Subcutaneous adipose tissue (tissue), 4 donors: ENCODE data around the gene KCNIP4. TPM values are rescaled to one million over a fixed set of nuclear protein-coding genes. Genes with fewer than 3 reads are reported as not detected.

ENCODE experiments used
- total RNA-seq, 4 donors: library from RNA; depleted of rRNA; stranded (reverse); fragments of >200 nt; gene quantifications; one replicate each; pipeline ENCODE4 v1.1.0, GENCODE V29; 2016
- TF ChIP-seq, protein P1 (sequence below): fragments of 450-650 bp; IDR thresholded peaks from one replicate; pipeline ENCODE4 v1.5.1; 2016; ENCODE audit warnings: low read depth, mild to moderate bottlenecking, control low read depth, antibody characterized with exemption, moderate library complexity

The KCNIP4 gene
- total RNA-seq, 4 donors from 2014 or later: 0.34 TPM; not detected in 3

DNA sequence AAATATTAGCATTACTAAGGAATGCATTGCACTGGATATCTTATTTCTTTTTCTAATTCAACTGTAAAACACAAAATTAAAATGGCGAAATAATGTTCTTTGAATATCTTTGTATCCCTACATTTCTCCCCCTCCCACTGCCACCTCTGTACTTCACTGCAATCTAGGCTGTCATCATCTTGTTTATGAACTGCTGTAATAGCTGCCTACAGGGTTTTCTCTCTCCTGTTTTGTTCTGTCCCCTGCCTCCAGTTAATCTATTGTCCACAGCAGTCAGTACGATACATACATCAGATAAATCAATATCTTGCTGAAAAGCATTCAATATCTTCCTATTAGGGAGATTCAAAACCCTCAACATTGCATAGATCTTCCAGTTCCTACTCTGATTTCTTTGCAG lies 528.4 kb downstream of the KCNIP4 start:
- TF ChIP-seq, protein P1, sequence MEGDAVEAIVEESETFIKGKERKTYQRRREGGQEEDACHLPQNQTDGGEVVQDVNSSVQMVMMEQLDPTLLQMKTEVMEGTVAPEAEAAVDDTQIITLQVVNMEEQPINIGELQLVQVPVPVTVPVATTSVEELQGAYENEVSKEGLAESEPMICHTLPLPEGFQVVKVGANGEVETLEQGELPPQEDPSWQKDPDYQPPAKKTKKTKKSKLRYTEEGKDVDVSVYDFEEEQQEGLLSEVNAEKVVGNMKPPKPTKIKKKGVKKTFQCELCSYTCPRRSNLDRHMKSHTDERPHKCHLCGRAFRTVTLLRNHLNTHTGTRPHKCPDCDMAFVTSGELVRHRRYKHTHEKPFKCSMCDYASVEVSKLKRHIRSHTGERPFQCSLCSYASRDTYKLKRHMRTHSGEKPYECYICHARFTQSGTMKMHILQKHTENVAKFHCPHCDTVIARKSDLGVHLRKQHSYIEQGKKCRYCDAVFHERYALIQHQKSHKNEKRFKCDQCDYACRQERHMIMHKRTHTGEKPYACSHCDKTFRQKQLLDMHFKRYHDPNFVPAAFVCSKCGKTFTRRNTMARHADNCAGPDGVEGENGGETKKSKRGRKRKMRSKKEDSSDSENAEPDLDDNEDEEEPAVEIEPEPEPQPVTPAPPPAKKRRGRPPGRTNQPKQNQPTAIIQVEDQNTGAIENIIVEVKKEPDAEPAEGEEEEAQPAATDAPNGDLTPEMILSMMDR: no peak

DNA sequence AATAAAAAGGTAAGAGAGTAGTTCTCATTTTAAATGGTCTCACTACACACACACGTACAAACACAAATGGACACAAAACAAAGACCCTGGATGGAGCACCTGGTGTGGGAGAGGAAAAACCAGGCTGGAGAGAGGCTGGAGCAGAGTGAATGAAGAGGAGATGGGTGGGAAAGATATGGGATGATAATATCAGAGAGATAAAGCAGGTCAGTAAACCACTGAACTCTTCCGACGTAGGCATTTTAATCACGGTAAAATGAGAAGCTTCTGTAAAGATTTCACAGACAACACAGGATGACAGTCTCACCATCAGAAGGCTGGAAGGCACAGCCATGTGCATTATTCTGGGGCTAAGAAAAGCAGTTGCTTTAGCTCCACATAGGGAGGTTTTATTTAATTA lies 532.8 kb downstream of the KCNIP4 start:
- TF ChIP-seq, protein P1: no peak

DNA sequence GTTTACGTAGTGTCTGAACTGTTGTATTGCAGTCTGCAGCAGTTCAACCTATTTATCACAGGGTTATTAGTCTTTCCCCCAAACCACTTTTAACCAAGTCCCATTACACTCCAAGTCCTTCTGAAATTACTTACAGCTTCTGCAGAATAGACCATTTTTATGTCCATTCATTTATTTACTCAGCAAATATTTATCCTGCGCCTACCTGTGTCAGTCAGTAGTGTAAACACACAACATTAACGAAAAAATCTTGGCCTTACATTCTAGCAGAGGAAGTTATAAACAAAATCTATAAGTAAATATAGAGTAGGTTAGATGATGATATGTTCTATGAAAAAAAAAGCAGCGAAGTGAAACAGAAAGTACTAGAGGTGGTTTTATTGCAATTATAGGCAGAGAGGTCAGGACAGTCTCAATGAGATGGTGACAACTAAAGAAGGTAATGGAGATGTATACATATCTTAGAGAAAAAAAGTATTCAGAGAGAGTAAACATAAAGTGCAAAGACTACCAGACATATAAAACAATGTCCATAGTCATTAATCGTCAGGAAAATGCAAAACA lies 534.7 kb downstream of the KCNIP4 start:
- TF ChIP-seq, protein P1: no peak

DNA sequence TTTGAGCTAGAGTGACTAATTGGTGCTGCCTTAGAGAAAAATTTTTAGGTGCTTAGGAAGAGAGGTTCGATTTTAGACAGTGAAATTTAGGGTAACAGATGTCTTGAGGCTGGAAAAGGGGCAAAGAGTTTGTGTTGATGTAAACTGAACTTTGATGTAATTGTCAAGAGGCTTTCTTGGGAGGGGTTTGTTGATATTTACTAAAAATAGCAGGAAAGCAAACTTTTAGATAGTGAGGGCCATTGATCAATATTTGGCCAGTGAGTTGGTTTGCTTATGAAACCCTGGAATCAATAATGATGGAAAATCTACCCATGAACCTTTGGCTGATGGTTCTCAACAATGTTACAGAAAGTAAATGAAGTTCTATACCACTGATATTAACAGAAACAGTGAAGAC lies 537.5 kb downstream of the KCNIP4 start:
- TF ChIP-seq, protein P1: no peak

DNA sequence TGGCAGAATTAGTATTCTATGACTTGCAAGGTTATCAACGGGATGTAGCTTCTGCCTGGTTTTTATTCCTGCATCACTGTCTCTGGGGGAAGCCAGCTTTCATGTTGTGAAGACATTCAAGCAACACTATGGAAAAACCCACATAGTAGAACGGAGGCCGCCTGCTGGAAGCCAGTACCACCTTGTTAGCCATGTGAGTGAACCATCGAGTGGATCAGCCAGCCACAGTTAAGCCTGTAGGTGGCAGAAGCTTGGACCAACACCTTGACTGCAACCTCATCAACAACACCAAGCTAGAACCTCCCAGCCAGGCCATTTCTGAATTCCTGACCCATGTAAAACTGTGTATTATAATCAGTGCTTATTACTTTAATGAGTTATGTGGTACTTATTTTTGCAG lies 538.2 kb downstream of the KCNIP4 start:
- TF ChIP-seq, protein P1: no peak

DNA sequence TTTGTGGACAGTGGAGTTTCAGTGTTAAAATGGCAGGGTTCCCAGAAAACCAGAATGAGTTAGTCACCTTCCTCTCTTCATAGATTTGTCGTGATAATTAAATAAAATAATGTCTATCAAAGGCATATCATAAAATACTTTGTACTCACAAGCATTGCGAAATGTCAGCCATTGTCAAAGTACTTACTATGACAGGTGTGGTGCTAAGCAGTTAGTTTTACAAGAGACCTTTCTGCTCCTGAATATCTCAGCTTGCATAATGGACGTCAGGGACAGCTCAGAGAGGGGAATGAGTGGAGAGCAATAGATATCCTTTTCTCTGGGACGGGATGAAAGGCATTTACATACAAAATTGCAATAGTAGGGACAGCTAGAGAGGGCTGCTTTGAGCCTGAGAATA lies 560.9 kb downstream of the KCNIP4 start:
- TF ChIP-seq, protein P1: no peak

DNA sequence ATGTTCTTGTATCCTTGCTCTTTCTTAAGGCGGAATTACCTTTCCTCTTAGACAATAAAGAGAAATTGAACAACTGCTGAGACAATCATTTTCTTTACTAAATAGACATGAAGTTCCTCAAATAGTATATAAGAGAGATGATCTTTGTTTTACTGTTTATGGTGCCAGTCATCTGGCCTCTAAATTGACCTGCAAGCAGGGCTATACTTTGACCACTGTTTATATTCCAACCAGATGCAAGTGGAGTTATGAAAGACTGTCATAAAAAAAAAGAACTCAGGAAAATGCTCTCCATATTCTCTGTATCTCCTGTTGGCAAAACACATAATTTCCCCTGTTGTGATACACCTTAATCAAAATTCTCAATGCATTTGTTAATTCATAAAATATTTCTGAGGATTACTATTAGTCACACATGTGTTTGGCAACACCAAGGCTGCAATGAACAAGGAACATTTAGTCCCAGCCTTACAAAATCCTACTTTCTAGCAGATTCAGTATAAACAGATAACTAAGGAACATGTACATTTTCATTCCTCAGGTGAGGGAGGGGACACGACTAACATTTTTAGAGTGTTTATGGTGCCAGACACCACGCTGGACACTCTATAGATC lies 562.3 kb downstream of the KCNIP4 start:
- TF ChIP-seq, protein P1: no peak
